OCI-LY1 (cell line): ENCODE data around the gene ADSS2.

ENCODE experiments used
- H2AFZ ChIP-seq: fragments of 200-600 bp; sonication (generic), shearing (Covaris generic); 2 replicates; pipeline ENCODE4 v1.6.0; 2014; ENCODE audit warnings: antibody characterized with exemption, mild to moderate bottlenecking, low read length
- H3F3A ChIP-seq: fragments of 200-600 bp; sonication (generic), shearing (Covaris generic); 2 replicates; pipeline ENCODE4 v1.6.0; 2014; ENCODE audit warnings: mild to moderate bottlenecking, antibody characterized with exemption, low read length, moderate library complexity; ENCODE audit not compliant: insufficient read depth
- H3K27ac ChIP-seq: fragments of 200-600 bp; sonication (generic); 2 replicates; pipeline ENCODE4 v1.5.1; 2014; ENCODE audit warnings: low read length, mixed run types, mild to moderate bottlenecking, low read depth; ENCODE audit not compliant: poor library complexity, severe bottlenecking
- H3K27me3 ChIP-seq: fragments of 200-600 bp; sonication (generic); 2 replicates; pipeline ENCODE4 v1.6.0; 2014; ENCODE audit warnings: antibody characterized with exemption, mild to moderate bottlenecking, low read length, moderate library complexity; ENCODE audit not compliant: insufficient read depth
- H3K36me3 ChIP-seq: fragments of 200-600 bp; sonication (generic); 2 replicates; pipeline ENCODE4 v1.6.1; 2014; ENCODE audit warnings: mild to moderate bottlenecking, antibody characterized with exemption, low read length, moderate library complexity, mixed read lengths; ENCODE audit not compliant: insufficient read depth
- H3K4me1 ChIP-seq: fragments of 200-600 bp; sonication (generic); 2 replicates; pipeline ENCODE4 v1.5.1; 2014; ENCODE audit warnings: mild to moderate bottlenecking, low read length, moderate library complexity; ENCODE audit not compliant: insufficient read depth, severe bottlenecking
- H3K4me2 ChIP-seq: fragments of 200-600 bp; sonication (generic), shearing (Covaris generic); 2 replicates; pipeline ENCODE4 v1.6.1; 2014; ENCODE audit warnings: low read length
- H3K4me3 ChIP-seq: fragments of 200-600 bp; sonication (generic); 2 replicates; pipeline ENCODE4 v1.5.1; 2014; ENCODE audit warnings: low read length, low read depth, mild to moderate bottlenecking, mixed read lengths; ENCODE audit not compliant: poor library complexity, severe bottlenecking
- H3K79me2 ChIP-seq: fragments of 200-600 bp; shearing (Covaris generic); 2 replicates; pipeline ENCODE4 v1.6.1; 2016; ENCODE audit warnings: mixed run types, low read length, mixed read lengths; ENCODE audit not compliant: insufficient read depth
- H3K9ac ChIP-seq: fragments of 200-600 bp; sonication (generic), shearing (Covaris generic); 2 replicates; pipeline ENCODE4 v1.6.1; 2014; ENCODE audit warnings: mild to moderate bottlenecking, low read length, mixed read lengths
- H3K9me2 ChIP-seq: fragments of 200-600 bp; sonication (generic), shearing (Covaris generic); 2 replicates; pipeline ENCODE4 v1.6.1; 2014; ENCODE audit warnings: low read depth, mild to moderate bottlenecking, low read length, mixed read lengths
- H3K9me3 ChIP-seq: fragments of 200-600 bp; shearing (Covaris generic); 2 replicates; pipeline ENCODE4 v1.6.1; 2014; ENCODE audit warnings: low read length, mixed read lengths
- H4K20me1 ChIP-seq: fragments of 200-600 bp; sonication (generic), shearing (Covaris generic); 2 replicates; pipeline ENCODE4 v1.6.0; 2016; ENCODE audit warnings: mild to moderate bottlenecking, low read length; ENCODE audit not compliant: insufficient read depth
- EZH2 ChIP-seq: fragments of 200-600 bp; sonication (generic), shearing (Covaris generic); IDR thresholded peaks from 2 replicates; pipeline ENCODE4 v1.8.0; 2017; ENCODE audit warnings: borderline replicate concordance, mixed run types, mild to moderate bottlenecking, antibody characterized with exemption, low read length, moderate library complexity, mixed read lengths
- TF ChIP-seq, protein P1 (sequence below): fragments of 200-600 bp; sonication (generic), shearing (Covaris generic); IDR thresholded peaks from 2 replicates; pipeline ENCODE4 v1.5.1; 2017; ENCODE audit warnings: mild to moderate bottlenecking, antibody characterized with exemption, low read length, moderate library complexity, mixed read lengths

ADSS2 gene

GRCh38 chr1:244409701-244410100 is 42.0 kb downstream of the ADSS2 start:
- Histone ChIP-seq H3K27ac (no peak overlapping the region), H2AFZ (no peak overlapping the region), H3K79me2 (no peaks in the 10 kb centered on the region), H3F3A (no peaks in the 10 kb centered on the region), H3K36me3 (peaks cover 95% of the 10 kb centered on the region), H3K9me3 (no peaks in the 10 kb centered on the region), H3K4me1 (no peaks in the 10 kb centered on the region), H3K4me2 (no peak overlapping the region), H3K9me2 (no peaks in the 10 kb centered on the region), H4K20me1 (no peaks in the 10 kb centered on the region), H3K27me3 (no peaks in the 10 kb centered on the region), H3K9ac (no peak overlapping the region), H3K4me3 (no peak overlapping the region)
- no peak for TF ChIP-seq EZH2
- TF ChIP-seq, protein P1, sequence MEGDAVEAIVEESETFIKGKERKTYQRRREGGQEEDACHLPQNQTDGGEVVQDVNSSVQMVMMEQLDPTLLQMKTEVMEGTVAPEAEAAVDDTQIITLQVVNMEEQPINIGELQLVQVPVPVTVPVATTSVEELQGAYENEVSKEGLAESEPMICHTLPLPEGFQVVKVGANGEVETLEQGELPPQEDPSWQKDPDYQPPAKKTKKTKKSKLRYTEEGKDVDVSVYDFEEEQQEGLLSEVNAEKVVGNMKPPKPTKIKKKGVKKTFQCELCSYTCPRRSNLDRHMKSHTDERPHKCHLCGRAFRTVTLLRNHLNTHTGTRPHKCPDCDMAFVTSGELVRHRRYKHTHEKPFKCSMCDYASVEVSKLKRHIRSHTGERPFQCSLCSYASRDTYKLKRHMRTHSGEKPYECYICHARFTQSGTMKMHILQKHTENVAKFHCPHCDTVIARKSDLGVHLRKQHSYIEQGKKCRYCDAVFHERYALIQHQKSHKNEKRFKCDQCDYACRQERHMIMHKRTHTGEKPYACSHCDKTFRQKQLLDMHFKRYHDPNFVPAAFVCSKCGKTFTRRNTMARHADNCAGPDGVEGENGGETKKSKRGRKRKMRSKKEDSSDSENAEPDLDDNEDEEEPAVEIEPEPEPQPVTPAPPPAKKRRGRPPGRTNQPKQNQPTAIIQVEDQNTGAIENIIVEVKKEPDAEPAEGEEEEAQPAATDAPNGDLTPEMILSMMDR: no peak

DNA sequence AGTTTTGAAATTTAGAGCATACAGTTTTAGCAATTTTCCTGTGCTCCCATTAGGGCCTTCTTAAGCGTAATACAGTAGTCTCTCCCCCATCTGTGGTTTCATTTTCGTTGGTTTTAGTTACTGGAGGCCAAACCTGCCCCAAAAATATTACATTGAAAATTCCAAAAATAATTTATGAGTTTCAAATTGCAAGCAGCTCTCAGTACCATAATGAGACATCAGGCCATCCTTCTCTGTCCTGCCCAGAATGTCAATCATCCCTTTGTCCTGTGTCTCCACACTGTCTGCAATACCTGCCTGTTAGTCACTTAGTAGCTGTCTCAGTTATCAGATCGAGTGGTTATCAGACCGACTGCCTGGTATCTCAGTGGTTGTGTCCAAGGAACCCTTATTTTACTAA is 45.4 kb downstream of the ADSS2 start:
- TF ChIP-seq, protein P1: no peak
- TF ChIP-seq EZH2: no peak
- Histone ChIP-seq H3K4me1 (no peaks in the 10 kb centered on the region), H3K27ac (no peak overlapping the region), H3K27me3 (no peaks in the 10 kb centered on the region), H3K9me2 (no peaks in the 10 kb centered on the region), H3F3A (no peaks in the 10 kb centered on the region), H4K20me1 (no peaks in the 10 kb centered on the region), H3K36me3 (peaks cover 95% of the 10 kb centered on the region), H3K4me2 (no peak overlapping the region), H3K4me3 (no peak overlapping the region), H3K9me3 (peaks cover 6% of the 10 kb centered on the region), H3K9ac (no peak overlapping the region), H2AFZ (no peak overlapping the region), H3K79me2 (no peaks in the 10 kb centered on the region)

GRCh38 chr1:244405856-244406255 is 45.9 kb downstream of the ADSS2 start:
- Histone ChIP-seq H3F3A (no peaks in the 10 kb centered on the region), H4K20me1 (no peaks in the 10 kb centered on the region), H3K4me3 (no peak overlapping the region), H3K4me1 (no peaks in the 10 kb centered on the region), H3K27me3 (no peaks in the 10 kb centered on the region), H3K4me2 (no peak overlapping the region), H3K9ac (no peak overlapping the region), H3K9me3 (peaks cover 6% of the 10 kb centered on the region), H3K36me3 (peaks cover 94% of the 10 kb centered on the region), H3K9me2 (no peaks in the 10 kb centered on the region), H2AFZ (no peak overlapping the region), H3K79me2 (no peaks in the 10 kb centered on the region), H3K27ac (no peak overlapping the region)
- TF ChIP-seq, protein P1: no peak
- TF ChIP-seq EZH2: no peak
